ENCODE results near the gene CCDC91.

DNA sequence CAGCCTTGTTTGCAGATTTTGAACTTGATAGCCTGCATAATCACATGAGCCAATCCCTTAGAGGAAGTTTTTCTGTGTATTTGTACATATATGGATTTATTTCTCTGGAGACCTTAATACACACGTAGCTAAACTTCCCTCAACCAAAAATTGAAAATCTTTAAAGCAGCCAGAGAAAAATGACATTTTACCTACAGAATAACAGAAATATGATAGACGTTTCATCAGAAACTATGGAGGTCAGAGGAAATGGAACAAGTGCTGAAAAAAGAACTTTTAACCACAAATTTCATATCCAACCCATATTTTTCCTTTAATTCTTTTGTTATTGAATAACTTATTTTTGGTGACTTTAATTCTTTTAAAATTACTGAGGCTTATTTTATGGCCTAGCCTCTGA is 177.7 kb downstream of the CCDC91 start:
- TF ChIP-seq POLR2A (IDR thresholded peaks at IDR 0.05; ENCODE audit: low read depth, low read length) (no peak), POLR2AphosphoS5 (IDR thresholded peaks at IDR 0.05; ENCODE audit: low read depth, low read length) (no peak)
